ENCODE data around the gene RICTOR. TPM values are rescaled to one million over a fixed set of nuclear protein-coding genes. Genes with fewer than 3 reads are reported as not detected.
"Not testable (repeated sequence)": the region's sequence is repeated elsewhere in the genome, so short reads cannot be mapped to it uniquely, and the experiment has no call there.

The RICTOR gene
- total RNA-seq, 2 donors from 2014 or later: 42.7 to 51.0 TPM

DNA sequence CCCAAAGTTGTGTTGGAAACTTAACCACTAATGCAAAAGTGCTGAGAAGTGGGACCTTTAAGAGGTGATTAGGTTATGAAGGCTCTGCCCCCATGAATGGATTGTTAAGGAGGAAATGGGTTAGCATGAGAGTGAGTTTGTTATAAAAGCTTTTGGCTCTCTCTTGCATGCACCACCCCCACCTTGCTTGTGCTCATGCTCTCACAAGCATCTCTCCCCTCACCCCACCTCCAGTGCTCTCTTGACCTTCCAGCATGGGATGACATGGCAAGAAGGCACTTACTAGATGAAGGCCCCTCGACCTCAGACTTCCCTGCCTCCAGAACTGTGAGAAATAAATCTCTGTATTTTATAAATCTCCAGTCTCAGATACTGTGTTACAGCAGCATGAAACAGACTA is 52.8 kb downstream of the RICTOR start:
- DNase-seq (ENCODE audit: low spot score) (no peak), ATAC-seq (no peak)
- H3K27ac Mint-ChIP-seq: peak overlapping the region in 1 of 2 donors; percentile 45
- no peak overlapping the region for H3K4me3 Mint-ChIP-seq
- peaks cover 46 to 78% of the 10 kb centered on the region in 2 donors for H3K4me1 Mint-ChIP-seq (ENCODE audit: low read depth in 2 of 2)
- H3K9me3 Mint-ChIP-seq: no peaks in the 10 kb centered on the region
- no peaks in the 10 kb centered on the region for H3K27me3 Mint-ChIP-seq
- peaks cover 15% of the 10 kb centered on the region for H3K36me3 Mint-ChIP-seq

DNA sequence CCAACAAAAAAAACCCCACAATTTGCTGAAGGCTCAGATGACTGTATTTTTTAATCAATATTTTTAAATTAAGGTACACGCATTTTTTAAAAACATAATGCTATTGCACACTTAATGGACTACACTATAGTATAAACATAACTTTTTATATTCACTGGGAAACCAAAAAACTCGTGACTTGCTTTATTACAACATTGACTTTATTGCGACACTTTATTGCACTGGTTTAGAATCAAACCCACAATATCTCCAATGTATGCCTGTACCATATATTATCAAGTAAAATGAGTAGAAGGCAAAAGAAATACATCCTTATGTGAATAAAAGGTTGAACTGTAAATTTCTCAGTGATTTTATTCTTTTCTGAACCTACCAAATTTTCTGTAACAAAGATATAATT is 53.7 kb downstream of the RICTOR start:
- ATAC-seq: no peak

DNA sequence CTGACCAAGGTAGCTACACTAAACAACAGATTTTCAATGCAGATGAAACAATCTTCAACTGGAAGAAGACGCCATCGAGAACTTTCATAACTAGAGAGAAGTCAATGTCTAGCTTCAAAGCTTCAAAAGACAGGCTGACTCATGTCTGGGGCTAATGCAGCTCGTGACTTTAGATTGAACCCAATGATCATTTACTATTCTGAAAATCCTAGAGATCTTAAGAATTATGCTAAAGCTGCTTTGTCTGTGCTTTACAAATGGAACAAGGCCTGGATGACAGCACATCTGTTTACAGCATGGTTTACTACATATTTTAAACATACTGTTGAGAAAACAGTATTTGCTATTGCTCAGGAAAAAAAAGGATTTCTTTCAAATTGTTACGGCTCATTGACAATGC is 54.9 kb downstream of the RICTOR start:
- peak overlapping the region in 1 of 2 donors; percentile 72 for H3K27ac Mint-ChIP-seq
- no peak for DNase-seq (ENCODE audit: low spot score)
- H3K9me3 Mint-ChIP-seq: no peaks in the 10 kb centered on the region
- ATAC-seq: no peak
- no peaks in the 10 kb centered on the region for H3K27me3 Mint-ChIP-seq
- peaks cover 45 to 73% of the 10 kb centered on the region in 2 donors for H3K4me1 Mint-ChIP-seq (ENCODE audit: low read depth in 2 of 2)
- H3K4me3 Mint-ChIP-seq: no peak overlapping the region
- peaks cover 18% of the 10 kb centered on the region for H3K36me3 Mint-ChIP-seq

More for the DNA sequence above, 53.7 kb downstream of the RICTOR start:
- Mint-ChIP-seq H3K27ac (no peak overlapping the region), H3K36me3 (peaks cover 18% of the 10 kb centered on the region), H3K4me3 (no peak overlapping the region), H3K4me1 (ENCODE audit: low read depth in 2 of 2) (peaks cover 51 to 82% of the 10 kb centered on the region in 2 donors), H3K27me3 (no peaks in the 10 kb centered on the region), H3K9me3 (no peaks in the 10 kb centered on the region)
- no peak for DNase-seq (ENCODE audit: low spot score)

DNA sequence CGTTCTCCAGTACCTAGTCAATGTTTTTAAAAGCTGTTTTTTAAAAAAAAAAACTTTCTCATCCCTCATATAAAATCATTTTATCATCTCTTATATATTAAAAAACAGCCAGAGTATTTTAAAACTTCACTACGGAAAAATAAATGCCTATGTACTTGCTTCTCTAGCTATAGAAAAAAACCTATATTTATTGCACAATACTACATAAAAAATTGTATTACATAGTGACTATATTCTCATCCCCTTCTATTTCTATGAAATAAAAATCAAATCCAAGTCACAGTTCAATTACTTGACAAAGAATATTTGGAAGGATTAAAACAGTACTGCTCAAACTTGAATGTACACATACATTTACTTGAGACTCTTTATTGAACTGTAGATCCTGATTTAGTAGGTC is 56.7 kb downstream of the RICTOR start:
- no peak overlapping the region for H3K4me3 Mint-ChIP-seq
- H3K36me3 Mint-ChIP-seq: peaks cover 18% of the 10 kb centered on the region
- H3K27ac Mint-ChIP-seq: no peak overlapping the region
- ATAC-seq: no peak
- H3K4me1 Mint-ChIP-seq (ENCODE audit: low read depth in 2 of 2): peaks cover 32 to 57% of the 10 kb centered on the region in 2 donors
- no peaks in the 10 kb centered on the region for H3K27me3 Mint-ChIP-seq
- DNase-seq (ENCODE audit: low spot score): no peak
- no peaks in the 10 kb centered on the region for H3K9me3 Mint-ChIP-seq

DNA sequence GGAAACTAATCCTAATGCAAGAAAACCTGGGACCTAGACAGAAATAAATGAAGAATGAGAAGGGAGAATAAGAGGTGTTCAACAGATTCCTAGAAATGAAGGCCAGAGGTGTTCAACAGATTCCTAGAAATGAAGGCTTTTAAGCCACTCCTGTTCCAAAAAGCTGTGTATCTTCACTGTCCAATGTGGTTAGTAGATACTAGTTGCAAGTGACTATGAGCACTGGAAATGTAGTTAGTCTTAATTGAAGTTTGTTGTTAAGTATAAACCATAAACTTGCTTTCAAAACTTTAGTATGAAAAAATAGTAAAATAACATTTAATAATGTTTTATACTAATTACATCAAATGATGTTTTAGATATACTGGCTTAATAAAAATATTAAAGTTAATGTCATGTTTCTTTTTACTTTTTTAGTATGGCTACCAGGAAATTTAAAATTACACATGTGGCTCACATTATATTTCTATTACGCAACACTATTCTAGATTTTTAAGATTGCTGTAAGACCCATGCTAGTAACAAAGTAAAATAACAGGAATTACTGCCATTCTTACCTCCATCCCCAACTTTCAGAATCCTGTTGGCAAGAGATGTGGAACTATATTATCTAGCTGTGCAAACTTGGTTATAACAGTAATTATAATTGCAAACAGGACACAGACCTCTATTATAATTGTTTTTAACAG is 57.5 kb downstream of the RICTOR start:
- ATAC-seq (no peak), DNase-seq (ENCODE audit: low spot score) (no peak)
- Mint-ChIP-seq H3K27ac (peak overlapping the region; percentile 25 to 38), H3K27me3 (no peaks in the 10 kb centered on the region), H3K4me3 (peak overlapping the region; percentile 53), H3K36me3 (peaks cover 25% of the 10 kb centered on the region), H3K4me1 (ENCODE audit: low read depth in 2 of 2) (peaks cover 27 to 50% of the 10 kb centered on the region in 2 donors), H3K9me3 (peaks cover 2% of the 10 kb centered on the region)

DNA sequence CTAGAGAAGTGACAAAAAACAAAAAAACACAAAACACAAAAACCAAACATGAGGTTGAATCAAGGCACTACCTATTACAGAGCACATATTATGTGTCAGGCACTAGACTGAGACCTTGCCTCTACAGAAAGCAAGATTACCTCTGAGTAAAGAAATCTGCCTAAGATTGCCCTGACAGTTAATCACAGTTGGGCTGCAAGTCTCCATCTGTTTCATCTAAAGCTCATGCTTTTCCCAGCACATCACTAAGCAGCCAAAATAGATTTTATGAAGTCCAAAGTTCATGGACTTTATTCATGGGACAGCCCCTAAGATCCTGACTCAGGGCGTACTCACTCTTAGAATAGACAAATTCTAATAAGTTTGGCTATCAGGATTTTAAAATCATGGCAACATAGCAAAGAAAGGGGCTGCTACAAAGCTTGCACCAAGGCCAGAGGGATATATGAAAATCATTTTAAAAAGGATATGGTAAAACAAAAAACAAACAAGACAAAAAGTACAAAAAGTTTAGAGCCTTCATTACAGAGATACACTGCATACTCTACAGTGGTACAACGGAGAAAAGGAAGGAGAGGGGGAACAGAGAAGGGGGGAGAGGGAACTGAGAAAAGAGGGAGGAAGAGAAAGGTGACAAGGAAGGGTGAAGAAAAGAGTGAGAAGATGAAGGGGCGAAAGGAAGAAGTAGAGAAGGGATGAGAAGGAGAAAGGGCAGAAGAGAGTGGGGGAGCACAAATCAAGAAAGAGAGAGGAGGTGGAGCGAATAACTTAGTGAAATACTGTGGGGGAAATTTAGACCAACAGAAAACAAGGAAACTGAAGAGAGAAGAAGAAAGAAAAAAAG is 58.2 kb downstream of the RICTOR start:
- peaks cover 29% of the 10 kb centered on the region for H3K36me3 Mint-ChIP-seq
- H3K9me3 Mint-ChIP-seq: peaks cover 2% of the 10 kb centered on the region
- H3K27me3 Mint-ChIP-seq: no peaks in the 10 kb centered on the region
- ATAC-seq (no peak), DNase-seq (ENCODE audit: low spot score) (no peak)
- peaks cover 20 to 43% of the 10 kb centered on the region in 2 donors for H3K4me1 Mint-ChIP-seq (ENCODE audit: low read depth in 2 of 2)
- peak overlapping the region; percentile 53 for H3K4me3 Mint-ChIP-seq
- peak overlapping the region; percentile 25 to 38 for H3K27ac Mint-ChIP-seq

DNA sequence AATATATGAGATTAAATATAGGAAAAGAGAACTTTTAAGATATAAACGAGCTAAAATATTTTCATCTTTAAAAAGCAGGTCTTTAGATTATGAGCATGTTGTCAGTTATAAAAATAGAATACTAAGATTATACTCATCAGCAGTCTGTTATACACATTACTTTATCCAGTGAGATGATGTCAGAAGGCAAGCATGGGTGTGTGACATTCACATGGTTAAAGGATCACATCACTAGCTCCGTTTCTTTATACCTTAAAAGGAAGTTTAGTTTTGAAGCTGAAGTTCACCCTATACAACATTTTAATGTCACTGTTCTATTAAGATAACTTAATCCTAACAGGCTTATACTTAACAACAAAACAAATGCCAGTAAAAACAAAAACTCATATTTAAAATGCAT is 59.6 kb downstream of the RICTOR start:
- Mint-ChIP-seq H3K36me3 (peaks cover 34% of the 10 kb centered on the region), H3K4me3 (no peak overlapping the region), H3K27me3 (no peaks in the 10 kb centered on the region), H3K27ac (no peak overlapping the region), H3K9me3 (peaks cover 9% of the 10 kb centered on the region), H3K4me1 (ENCODE audit: low read depth in 2 of 2) (peaks cover 24 to 44% of the 10 kb centered on the region in 2 donors)
- ATAC-seq (no peak), DNase-seq (ENCODE audit: low spot score) (no peak)

DNA sequence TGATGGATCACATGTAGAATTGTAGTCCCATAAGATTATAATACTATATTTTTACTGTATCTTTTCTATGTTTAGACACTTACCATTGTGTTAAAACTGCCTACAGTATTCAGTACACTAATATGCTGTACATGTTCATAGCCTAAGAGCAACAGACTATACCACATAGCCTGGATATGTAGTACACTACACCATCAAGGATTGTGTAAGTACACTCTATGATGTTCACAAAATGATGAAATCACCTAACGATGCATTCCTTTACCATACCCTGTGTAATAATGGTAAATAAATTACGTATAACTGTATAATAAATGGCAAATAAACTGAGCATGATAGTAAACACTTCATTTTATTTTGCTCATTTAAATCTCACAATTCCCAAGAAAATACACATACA is 60.3 kb downstream of the RICTOR start:
- no peak for DNase-seq (ENCODE audit: low spot score)
- no peak for ATAC-seq
- Mint-ChIP-seq H3K27me3 (no peaks in the 10 kb centered on the region), H3K4me3 (no peak overlapping the region), H3K36me3 (peaks cover 31% of the 10 kb centered on the region), H3K9me3 (peaks cover 9% of the 10 kb centered on the region), H3K4me1 (ENCODE audit: low read depth in 2 of 2) (peaks cover 24 to 37% of the 10 kb centered on the region in 2 donors), H3K27ac (no peak overlapping the region)

DNA sequence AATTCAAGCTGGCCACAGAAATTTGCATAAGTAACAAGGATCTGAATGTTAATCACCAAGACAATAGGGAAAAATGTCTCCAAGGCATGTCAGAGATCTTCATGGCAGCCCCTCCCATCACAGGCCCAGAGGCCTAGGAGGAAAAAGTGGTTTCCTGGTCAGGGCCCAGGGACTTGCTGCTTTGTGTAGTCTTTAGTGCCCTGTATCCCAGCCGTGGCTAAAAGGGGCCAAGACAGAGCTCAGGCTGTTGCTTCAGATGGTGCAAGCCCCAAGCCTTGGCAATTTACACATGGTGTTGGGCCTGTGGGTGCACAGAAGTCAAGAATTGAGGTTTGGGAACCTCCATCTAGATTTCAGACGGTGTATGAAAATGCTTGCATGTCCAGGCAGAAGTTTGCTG is 63.2 kb downstream of the RICTOR start:
- Mint-ChIP-seq H3K36me3 (peaks cover 21% of the 10 kb centered on the region), H3K4me1 (ENCODE audit: low read depth in 2 of 2) (peaks cover 14% of the 10 kb centered on the region in 2 donors)
- not testable (repeated sequence) for H3K27me3 Mint-ChIP-seq; ATAC-seq; H3K9me3 Mint-ChIP-seq; H3K27ac Mint-ChIP-seq; DNase-seq (ENCODE audit: low spot score); H3K4me3 Mint-ChIP-seq

DNA sequence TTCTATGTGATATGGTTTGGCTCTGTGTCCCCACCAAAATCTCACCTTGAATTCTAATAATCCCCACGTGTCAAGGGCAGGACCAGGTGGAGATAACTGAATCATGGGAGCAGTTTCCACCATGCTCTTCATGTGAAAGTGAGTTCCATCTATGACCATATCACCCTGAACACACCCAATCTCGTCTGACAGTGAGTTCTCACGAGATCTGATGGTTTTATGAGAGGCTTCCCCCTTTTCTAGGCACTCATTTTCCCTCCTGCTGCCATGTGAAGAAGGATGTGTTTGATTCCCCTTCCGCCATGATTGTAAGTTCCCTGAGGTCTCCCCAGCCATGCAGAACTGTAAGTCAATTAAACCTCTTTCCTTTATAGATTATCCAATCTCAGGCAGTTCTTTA is 64.2 kb downstream of the RICTOR start:
- peaks cover 9% of the 10 kb centered on the region for H3K9me3 Mint-ChIP-seq
- H3K27me3 Mint-ChIP-seq: no peaks in the 10 kb centered on the region
- H3K4me3 Mint-ChIP-seq: no peak overlapping the region
- DNase-seq (ENCODE audit: low spot score) (no peak), ATAC-seq (no peak)
- H3K27ac Mint-ChIP-seq: peak overlapping the region in 1 of 2 donors; percentile 3
- peaks cover 21% of the 10 kb centered on the region for H3K36me3 Mint-ChIP-seq
- peaks cover 14 to 15% of the 10 kb centered on the region in 2 donors for H3K4me1 Mint-ChIP-seq (ENCODE audit: low read depth in 2 of 2)

DNA sequence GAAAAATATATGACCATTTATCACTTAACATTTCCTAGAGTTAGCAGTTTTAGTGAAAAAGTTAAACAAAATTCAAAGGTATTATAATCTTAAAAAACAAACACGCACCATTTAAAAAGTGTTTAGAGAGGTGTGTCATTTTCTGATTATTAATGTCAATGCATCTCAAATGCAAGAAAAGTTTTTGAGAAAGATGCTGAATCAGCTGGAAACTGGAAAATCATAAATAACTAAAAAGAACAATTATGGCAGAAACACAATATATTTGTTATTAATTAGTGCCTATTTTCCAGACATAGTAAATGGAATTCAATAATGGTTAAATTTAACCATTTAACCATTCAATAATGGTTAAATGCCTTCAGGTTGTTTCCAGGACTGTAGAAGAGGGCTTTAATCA is 64.9 kb downstream of the RICTOR start:
- Mint-ChIP-seq H3K4me3 (no peak overlapping the region), H3K9me3 (peaks cover 9% of the 10 kb centered on the region), H3K4me1 (ENCODE audit: low read depth in 2 of 2) (peaks cover 15% of the 10 kb centered on the region in 2 donors), H3K36me3 (peaks cover 21% of the 10 kb centered on the region), H3K27ac (no peak overlapping the region), H3K27me3 (no peaks in the 10 kb centered on the region)
- ATAC-seq (no peak), DNase-seq (ENCODE audit: low spot score) (no peak)

DNA sequence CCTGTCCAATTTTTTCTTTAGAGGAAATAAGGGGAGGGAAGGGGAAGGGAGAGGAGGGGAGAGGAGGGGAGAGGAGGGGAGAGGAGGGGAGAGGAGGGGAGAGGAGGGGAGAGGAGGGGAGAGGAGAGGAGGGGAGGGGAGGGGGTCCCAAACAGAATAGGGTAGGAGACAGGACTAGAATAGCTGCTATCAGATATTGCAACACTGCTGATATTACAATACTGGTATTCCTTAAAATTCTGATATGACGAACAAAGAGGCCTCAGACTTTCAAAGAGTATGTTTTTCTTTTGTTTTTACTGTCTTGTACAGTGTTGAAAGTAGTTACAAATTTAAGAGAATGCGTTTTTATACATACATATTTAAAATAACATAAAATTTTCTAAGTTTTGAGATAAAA is 67.5 kb downstream of the RICTOR start:
- H3K27ac Mint-ChIP-seq: no peak overlapping the region
- peaks cover 15 to 20% of the 10 kb centered on the region in 2 donors for H3K4me1 Mint-ChIP-seq (ENCODE audit: low read depth in 2 of 2)
- ATAC-seq (no peak), DNase-seq (ENCODE audit: low spot score) (no peak)
- H3K27me3 Mint-ChIP-seq: no peaks in the 10 kb centered on the region
- H3K9me3 Mint-ChIP-seq: peaks cover 6% of the 10 kb centered on the region
- no peak overlapping the region for H3K4me3 Mint-ChIP-seq
- H3K36me3 Mint-ChIP-seq: peaks cover 17% of the 10 kb centered on the region

DNA sequence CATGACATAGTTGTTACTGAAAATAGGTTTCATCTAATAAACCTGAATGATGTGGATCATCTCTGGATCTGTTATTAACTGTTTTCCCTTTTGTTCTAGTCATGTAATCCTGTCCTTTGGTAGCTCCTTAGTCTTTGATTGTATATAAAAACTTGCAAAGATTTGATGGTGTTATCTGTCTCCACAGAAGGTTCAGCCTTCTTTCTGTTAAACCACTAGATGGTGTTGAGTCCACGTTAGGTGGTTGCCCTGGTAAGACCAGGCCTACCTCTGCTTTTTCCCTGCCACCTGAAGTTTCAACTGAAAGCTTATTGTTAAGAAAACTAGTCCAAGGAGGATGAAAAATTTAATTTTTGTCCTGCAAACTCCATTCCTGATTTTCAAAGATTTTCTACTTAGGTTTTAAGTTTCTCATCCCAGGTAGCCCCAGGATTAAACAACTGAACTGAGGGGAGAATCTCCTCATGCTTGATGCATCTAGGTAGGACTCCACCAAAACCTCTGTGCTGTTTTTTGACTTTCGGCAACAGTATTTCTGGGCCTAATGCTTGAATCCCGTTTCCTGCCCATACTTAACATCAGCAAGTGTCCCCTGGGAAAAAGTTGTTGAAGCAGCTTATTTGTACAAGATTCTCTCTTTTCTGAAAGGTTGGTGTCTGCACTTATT is 68.5 kb downstream of the RICTOR start:
- peaks cover 6% of the 10 kb centered on the region for H3K9me3 Mint-ChIP-seq
- no peak overlapping the region for H3K4me3 Mint-ChIP-seq
- peaks cover 17% of the 10 kb centered on the region for H3K36me3 Mint-ChIP-seq
- peaks cover 20 to 29% of the 10 kb centered on the region in 2 donors for H3K4me1 Mint-ChIP-seq (ENCODE audit: low read depth in 2 of 2)
- no peak for DNase-seq (ENCODE audit: low spot score)
- H3K27ac Mint-ChIP-seq: no peak overlapping the region
- no peaks in the 10 kb centered on the region for H3K27me3 Mint-ChIP-seq
- ATAC-seq: no peak

DNA sequence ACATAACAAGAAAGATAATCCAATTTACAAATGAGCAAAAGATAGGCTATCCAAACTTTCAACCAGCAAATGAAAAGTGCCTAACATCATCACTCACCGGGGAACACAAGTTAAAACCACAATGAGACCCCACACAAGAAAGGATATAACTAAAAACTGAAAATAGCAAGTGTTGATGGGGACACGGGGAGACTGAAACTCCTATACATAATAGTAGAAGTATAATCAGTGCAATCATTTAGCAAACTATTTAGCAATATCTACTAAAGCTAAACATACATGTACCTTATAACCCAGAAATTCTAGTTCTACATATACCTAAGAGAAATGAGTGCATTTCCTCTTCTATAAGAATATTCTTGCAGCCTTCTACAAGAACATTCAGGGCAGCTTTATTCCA is 72.5 kb downstream of the RICTOR start:
- Mint-ChIP-seq H3K4me3 (no peak overlapping the region), H3K27ac (peak overlapping the region in 1 of 2 donors; percentile 5), H3K27me3 (no peaks in the 10 kb centered on the region), H3K36me3 (peaks cover 14% of the 10 kb centered on the region), H3K4me1 (ENCODE audit: low read depth in 2 of 2) (peaks cover 29 to 46% of the 10 kb centered on the region in 2 donors), H3K9me3 (no peaks in the 10 kb centered on the region)
- ATAC-seq: no peak
- DNase-seq (ENCODE audit: low spot score): no peak

Measured in natural killer cell treated with Interleukin-12 subunit alpha and Interleukin-12 subunit beta and Interleukin-15 and Interleukin-18, amount 100 ng/mL, for 72 hours (primary cell).